IPS-18c (cell line): ENCODE measurements around the gene CLCF1.

Source experiments
- H3K4me3 ChIP-seq: 2 replicates; pipeline ENCODE4 v1.7.0; 2013; ENCODE audit warnings: low read depth, mild to moderate bottlenecking, low read length, moderate library complexity; ENCODE audit not compliant: insufficient read depth
- H3K9me3 ChIP-seq: one replicate; pipeline ENCODE4 v1.6.1; 2013; ENCODE audit warnings: mild to moderate bottlenecking, low read length, moderate library complexity; ENCODE audit not compliant: control insufficient read depth, insufficient read depth

CLCF1 gene

DNA sequence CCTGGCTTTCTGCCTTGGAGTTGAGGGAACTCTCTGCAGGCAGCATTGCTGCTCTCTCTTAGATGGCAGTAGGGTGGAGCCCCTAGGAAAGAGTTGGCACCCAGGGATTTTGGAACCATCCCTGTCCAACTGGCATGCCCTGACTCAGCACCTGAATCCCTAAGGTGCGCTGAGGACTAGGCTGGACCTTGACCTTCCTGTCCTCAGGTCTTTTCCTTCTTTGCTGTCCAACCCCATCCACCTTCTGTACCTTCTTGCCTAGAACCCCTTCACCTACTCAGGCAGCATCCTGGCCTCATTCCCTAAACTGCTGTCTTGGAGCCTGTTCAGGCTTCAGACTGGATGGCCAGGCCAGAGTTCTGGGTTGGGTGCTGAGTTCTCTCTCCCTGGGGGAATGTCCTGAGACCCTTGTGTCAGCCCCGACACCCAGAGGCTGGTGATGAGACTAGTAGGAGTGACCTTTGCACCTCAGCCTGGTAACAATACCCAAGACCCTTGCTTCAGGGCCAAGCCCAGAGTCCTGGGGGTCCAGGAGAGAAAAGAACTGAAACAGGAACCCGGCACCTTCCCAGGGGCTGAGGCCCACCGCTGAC, 17.5 kb downstream of the CLCF1 start:
- Histone ChIP-seq H3K9me3 (no peaks in the 10 kb centered on the region), H3K4me3 (no peak overlapping the region)

- Histone ChIP-seq H3K9me3 (no peaks in the 10 kb centered on the region), H3K4me3 (no peak overlapping the region)
These were observed 18.2 kb downstream of the CLCF1 start for GRCh38 chr11:67355023-67355793.

DNA sequence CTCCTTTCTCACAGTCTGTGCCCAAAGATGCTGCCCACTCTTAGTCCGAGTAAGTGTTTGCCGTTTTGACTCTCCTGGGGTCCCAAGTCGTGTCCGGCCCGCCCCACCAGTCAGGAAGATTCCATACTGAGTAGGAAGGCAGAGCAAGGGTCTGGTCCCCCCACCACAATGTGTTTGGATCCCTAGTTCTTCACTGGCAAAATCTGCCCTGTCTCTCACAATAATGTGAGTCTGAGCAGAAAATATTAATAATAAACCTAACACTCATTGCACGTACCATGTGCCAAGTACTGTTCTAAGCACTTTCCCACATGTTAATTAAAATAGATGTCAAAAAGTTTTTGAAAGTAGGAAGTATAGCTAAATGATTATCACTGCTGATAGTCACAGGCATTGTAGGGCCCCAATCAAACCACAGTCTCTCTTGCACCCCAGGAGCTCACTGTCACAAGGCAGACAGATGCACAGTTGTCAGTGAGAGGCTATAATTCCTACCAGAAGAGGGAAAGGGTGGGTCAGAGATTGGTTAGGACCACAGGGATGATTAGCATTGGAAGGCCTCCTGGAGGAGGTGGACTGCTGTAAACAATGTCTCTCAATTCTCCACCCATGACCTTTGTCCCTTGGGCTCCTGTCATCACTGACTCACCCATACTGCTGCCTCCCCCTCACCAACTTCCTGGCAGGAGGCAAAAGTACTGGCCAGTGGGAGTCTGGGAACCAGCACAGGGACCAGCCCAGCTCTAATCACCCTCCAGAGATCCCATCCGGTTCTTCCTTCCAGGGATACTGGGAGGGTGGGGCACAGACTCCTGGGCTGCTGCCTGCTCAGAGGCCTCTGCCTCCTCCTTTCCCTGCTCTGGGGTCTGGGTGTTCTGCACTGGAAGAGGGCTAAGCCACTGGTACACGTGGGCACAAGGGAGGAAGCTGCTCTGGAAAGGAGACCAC, 19.0 kb downstream of the CLCF1 start:
- Histone ChIP-seq H3K9me3 (no peaks in the 10 kb centered on the region), H3K4me3 (peak overlapping the region; percentile 68)

GRCh38 chr11:67353317-67354074, 19.9 kb downstream of the CLCF1 start, which contains the start of gene POLD4:
Gene POLD4, minus strand, starts transcription at chr11:67353546. Its CDS starts 147 bp downstream, at chr11:67353399.
- H3K9me3 ChIP-seq = no peaks in the 10 kb centered on the region
- H3K4me3 ChIP-seq = peak within 1 kb of the TSS; percentile 68

GRCh38 chr11:67352546-67353316, 20.7 kb downstream of the CLCF1 start:
- Histone ChIP-seq H3K4me3 (peak overlapping the region; percentile 68), H3K9me3 (no peaks in the 10 kb centered on the region)

DNA sequence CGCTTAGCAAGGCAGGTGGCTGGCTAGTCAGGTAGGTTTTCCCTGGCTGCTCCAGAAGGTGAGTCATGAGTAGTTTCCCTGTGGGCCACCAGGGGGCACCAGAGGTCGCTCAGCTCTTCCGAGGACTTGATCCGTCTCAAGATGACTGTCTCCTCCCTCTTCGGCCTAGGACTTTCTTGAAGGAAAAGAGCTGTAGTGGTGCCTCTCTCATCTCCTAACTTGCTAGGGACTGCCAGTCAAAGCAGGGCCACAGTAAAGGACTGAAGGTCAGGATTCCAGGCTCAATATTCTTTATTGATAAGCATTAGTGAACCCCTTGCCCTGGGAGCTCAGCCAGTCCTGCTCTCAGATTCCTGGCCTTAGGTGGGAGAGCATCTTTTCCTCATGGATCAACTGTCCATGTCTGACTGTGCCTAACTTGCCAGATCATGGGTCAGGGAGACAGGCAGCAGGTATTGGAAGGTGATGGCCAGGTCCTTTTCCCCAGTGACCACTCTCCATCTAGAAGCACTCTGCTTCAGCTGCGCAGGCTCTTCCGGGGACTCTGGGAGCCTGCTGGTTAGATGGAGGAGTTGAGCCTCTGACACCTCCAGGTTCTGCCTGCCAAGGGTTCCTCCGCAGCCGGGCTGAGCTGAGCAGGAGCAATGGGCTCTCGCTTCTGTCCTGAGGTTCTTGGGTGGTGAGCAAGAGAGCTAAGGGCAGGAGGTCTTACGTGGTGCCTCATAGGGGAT, 22.0 kb downstream of the CLCF1 start:
- Histone ChIP-seq H3K9me3 (no peaks in the 10 kb centered on the region), H3K4me3 (no peak overlapping the region)

DNA sequence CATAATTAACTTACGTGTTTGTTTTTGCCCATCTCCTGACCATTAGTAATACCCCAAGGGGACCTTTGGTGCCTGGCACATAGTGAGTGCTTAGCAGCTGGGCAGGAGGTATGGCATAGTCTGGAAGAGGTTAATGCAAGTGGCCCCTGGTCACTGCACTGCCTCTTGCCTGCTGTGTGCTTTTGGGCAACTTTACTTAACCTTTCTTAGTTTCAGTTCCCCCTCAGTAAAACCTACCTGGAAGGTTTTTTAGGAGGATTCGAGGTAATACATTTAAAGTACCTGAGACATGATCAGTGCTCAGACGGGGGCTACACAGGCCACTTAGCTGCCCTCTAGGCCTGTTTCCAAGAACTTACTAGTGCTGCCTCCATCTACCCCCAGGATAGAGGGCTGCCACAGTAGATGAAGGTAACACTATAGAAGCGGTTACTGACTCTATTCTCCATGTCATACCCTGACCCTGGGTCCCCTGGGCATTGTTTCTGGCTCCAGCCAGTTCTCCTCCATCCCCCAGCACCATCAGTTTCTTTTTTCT, 23.4 kb downstream of the CLCF1 start:
- H3K9me3 ChIP-seq = no peaks in the 10 kb centered on the region
- no peak overlapping the region for H3K4me3 ChIP-seq

- no peak overlapping the region for H3K4me3 ChIP-seq
- H3K9me3 ChIP-seq = no peaks in the 10 kb centered on the region
These were observed 23.9 kb downstream of the CLCF1 start for GRCh38 chr11:67349457-67349856.

DNA sequence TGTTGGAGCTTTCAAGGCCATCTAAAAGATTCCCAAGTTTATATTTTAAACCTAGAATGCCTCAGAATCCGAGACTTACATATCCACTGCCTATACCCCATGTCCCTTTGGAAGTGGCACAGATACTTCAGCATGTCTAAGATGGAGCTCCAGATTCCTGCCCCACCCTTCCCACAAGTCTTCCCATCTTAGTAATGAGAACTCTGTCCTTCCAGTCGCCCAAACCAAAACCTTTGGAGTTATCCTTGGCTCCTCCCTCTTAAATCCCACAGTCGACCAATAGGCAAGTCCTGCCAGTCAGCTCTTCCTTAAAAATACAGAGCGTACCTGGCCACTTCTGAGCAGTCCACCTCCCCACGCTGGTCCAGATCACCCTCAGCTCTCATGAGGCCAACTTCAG, 24.4 kb downstream of the CLCF1 start:
- Histone ChIP-seq H3K4me3 (no peak overlapping the region), H3K9me3 (no peaks in the 10 kb centered on the region)

DNA sequence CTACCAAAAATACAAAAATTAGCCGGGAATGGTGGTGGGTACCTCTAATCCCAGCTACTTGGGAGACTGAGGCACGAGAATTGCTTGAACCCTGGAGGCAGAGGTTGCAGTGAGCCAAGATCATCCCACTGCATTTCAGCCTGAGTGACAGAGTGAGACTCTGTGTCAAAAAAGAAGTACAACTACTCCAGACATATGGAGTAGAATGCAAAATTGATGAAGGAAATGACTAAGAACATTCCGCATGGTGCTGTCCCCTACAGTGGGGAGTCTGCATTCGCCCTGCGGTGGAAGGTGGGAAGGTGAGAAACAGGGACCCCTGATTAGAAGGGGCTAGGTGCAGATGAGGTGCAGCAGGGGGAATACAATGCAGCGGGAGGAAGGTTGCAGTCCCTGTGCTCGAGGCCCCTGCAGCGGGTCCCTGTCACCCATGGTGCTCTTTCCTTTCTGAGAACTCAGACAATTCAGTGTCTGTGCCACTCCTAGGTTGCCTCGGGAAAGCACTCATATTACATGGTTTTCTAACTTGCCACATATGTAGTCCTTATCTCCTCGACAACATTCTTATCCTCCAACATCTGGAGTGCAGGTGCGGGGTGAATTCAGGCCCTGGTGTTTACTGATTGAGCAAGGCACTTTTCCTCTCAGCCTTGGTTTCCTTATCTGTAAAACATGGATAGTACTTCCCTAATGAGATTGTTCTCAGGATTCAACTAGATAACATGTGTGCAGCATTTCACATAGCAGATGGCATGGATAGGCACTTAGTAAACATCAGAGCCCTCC, 25.2 kb downstream of the CLCF1 start:
- no peak overlapping the region for H3K4me3 ChIP-seq
- no peaks in the 10 kb centered on the region for H3K9me3 ChIP-seq

- no peak overlapping the region for H3K4me3 ChIP-seq
- H3K9me3 ChIP-seq = no peaks in the 10 kb centered on the region
These were observed 27.2 kb downstream of the CLCF1 start for GRCh38 chr11:67345920-67346819.

DNA sequence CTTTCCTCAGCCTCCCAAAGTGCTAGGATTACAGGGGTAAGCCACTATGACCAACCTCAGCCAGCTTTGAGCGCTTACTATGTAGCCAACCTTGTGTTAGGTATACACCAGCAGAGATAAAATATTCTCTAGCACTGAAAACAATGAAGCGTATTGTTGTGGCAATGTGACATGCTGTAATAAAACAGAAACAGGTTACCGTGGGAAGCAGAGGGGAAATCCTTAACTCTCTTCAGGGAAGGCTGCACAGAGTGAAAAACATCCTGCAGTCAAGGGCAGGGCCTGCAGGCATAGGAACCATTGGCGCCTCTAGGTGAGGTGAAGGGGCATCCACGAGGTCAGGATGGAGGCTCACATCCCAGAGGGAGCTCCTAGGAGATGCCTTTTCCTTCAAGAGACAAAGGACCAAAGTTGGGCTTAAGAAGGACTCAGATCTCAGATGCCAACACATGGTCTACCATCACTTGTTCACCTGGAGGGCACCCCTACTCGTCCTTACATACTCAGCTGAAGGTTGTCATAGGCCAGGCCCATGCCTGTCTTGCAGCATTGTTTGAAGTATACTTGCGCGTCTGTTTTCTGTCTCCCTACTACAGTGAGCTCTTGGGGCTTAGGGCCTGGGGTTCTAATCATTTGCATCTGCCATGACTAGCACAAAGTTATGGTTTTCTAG, 28.0 kb downstream of the CLCF1 start:
- no peak overlapping the region for H3K4me3 ChIP-seq

DNA sequence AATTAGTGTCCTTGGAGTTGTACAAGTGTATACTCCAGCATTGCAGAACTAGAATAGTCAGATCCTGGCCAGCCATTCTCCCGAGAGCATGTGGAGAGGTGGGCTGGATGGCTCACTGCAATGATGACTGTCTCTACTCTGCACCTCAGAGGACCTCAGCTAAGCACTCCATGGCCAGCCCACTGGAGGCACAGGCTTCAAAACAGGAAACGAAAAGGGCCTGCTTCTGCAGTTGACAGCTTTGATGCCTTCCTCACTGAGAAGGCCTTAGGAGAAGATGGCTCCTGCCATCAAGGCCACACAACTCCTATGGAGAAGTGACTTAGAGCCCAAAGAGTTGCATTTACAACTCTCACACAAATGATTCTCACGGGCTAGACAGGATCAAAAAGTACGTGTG, 29.1 kb downstream of the CLCF1 start:
- Histone ChIP-seq H3K9me3 (no peaks in the 10 kb centered on the region), H3K4me3 (no peak overlapping the region)

More for the DNA sequence above, 28.0 kb downstream of the CLCF1 start:
- H3K9me3 ChIP-seq = no peaks in the 10 kb centered on the region

GRCh38 chr11:67337257-67337656, 36.1 kb downstream of the CLCF1 start:
- Histone ChIP-seq H3K4me3 (no peak overlapping the region), H3K9me3 (no peaks in the 10 kb centered on the region)
